HG03025 (cell line): ENCODE data around the gene RHOT1.

Experiments used
- ATAC-seq: cut with Tn5 transposase; IDR thresholded peaks from one replicate; pipeline ENCODE4 v1.9.1; 2021; ENCODE audit warnings: mild to moderate bottlenecking, moderate library complexity; ENCODE audit not compliant: unreplicated experiment, low FRiP score

The RHOT1 gene

DNA sequence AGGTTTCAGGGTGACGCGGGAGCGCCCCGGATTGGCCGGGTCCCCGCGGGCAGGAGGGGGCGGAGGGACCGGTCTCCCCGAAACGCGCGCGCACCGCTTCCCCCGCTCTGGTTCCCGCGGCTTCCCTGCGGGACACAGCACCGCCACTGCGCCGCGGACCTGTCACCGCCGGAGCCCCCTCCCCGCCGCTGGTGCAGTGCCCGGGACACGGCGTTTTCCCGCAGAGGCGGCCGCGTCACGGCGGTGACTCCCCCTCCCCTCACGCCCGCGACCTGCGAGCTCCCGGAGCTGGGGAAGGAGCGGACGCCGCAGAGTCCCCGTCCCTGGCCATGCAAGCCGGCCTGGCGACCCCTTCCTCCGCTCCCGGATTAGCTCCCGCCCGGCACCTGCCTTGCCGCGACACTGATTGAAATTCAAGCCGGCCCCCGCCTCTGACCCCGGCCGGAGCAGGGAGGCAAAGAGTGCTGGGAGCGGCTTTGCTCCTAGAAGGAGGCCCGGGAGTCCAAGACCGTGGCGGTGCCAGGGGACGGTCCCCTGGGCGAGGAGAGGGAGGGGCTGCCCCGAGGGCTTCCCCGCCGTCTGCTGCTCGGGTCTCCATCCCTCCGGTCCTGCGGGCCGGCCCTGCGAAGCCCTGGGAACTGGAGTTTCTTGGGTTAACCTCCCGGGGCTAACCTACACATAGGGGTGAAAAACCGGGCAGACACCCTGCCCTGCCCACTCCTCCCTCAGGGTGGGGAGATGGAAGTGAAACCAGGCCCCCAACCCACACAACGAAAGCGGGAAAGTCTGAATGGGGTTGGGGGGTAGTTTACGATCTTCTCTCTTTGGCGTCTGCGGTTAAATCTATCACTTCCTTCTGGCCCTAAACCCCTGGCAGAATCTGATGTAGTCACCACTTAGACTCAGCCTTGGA is 124.3 kb downstream of the RHOT1 start:
- ATAC-seq = no peak

DNA sequence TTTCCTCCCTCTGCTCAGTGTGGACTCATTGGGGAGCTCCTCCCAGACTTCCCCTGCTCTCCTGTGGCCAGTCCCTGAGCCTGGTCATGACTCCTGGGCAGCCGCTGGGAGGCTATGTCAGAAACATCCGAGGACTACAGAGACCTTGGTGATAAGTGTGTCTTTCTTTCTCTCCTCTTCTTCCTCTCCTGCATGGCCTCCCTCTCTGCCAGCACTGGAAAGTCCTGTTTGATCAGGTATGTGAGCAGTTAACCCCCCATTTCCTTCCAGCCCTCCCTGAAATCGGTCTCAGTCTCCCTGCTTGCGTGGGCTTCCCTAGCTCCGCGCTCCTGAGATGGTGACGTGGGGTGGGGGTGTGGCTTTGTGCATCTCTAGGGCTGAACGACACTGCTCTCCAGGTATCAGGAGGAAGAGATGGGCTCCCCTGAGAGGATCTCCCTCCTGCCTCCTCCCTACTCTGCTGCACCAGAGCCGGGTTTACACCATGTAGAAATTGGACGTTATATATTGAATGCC is 125.4 kb downstream of the RHOT1 start:
- ATAC-seq = no peak

DNA sequence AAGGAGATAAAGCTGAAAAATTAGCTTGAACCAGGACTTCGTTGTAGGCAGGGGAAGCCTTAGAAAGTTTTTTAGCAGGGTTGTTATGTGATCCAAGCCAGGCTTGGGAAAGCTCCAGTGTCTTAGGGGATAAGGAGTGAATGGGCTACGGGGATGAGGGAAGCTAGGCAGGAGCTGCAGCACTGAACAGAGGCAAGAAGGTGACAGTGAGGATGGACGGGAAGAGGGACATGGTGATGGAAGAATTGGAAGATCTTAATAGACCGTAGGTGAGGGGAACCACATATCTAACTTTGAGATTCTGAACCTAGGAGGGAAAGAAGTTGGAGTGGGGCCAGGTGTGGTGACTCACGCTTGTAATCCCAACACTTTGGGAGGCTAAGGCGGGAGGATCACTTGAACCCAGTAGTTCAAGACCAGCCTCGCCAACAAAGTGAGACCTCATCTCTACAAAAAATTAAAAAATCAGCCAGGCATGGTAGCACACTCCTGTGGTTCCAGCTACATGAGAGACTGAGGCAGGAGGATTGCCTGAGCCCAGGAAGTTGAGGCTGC is 126.5 kb downstream of the RHOT1 start:
- no peak for ATAC-seq

DNA sequence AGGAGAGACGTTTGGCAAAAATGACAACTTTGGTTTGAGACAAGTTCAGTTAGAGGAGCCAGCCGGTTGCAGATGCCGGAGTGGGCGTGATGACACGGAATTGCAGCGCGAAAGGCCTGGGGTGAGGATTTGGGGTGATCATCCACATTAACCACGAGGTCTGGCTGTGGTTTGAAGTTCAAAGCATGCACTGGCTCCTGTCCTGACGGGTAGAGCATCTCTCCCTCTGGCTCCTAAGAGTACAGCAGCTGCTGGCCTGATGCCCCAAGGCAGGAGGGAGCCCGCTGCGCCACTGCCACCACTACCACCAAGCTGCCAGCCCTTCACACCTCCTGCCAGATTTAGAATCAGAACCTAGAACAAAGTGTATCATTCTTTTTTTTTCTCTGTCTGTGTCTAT is 127.1 kb downstream of the RHOT1 start:
- ATAC-seq = no peak

DNA sequence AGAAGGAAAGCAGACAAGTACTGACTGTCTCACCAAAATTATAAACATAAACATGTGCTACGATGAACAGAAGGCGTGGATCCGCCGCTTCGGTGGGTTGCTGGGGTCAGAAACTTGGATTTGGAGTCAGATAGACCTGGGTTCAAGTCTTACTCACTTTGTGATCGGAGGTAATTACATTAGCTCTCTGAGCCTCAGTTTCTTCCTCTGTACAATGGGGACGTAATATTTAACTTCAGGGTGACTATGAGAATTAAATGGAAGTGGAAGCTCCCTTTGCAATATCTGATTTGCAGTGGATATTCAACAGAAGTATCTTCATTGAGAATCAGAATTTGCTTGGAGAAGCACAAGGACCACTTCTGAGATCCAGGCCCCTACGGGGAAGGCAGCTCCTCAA is 129.5 kb downstream of the RHOT1 start:
- ATAC-seq = no peak

DNA sequence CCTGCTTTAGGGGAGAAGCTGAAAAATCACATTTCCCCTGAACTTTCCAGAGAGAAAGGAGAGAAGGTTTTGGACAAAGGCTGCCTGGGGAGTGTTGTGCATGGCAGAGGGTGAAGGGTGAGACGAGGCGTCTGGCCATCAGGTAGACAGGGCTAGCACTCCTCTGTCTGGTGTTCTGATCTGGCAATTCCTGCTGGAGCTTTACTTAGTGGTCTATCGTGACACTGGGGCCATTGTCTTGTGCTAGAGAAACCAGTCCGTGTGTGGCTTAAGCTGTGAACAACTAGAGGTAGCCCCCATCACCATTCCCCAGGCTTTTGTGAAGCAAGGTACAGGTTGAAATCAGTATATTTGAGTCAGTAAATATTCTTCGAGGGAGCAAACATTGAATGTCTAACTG is 131.8 kb downstream of the RHOT1 start:
- ATAC-seq = no peak

DNA sequence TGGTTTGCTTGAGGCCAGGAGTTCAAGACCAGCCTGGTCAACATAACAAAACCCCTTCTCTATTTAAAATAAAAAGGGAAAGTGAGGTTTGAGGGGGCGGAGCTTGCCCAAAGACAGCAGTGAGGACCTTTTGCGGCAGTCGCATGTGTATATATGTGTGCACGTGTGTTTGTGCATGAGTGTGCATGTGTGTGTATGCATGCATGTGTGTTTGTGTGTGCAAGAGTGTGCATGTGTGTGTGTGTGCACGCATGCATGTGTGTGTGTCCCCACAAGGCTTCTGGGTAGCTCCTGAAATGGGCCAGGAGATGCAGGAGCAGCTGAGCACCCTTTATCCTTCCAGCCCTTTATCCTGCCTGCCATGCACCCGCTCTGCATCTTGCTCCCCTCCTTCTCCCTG is 132.3 kb downstream of the RHOT1 start:
- no peak for ATAC-seq
